ENCODE measurements around the gene GBA2.

GRCh38 chr9:35771943-35772342 lies 22.9 kb upstream of the GBA2 start:
- TF ChIP-seq POLR2AphosphoS5 (IDR thresholded peaks at IDR 0.05; ENCODE audit: low read depth, low read length) (no peak), JUND (IDR thresholded peaks at IDR 0.05) (no peak), CTCF (IDR thresholded peaks at IDR 0.05) (no peak), REST (IDR thresholded peaks at IDR 0.05; ENCODE audit: low read depth, low read length) (no peak), SMC3 (IDR thresholded peaks at IDR 0.05; ENCODE audit: low read depth, low read length) (no peak), EP300 (IDR thresholded peaks at IDR 0.05; ENCODE audit: borderline replicate concordance in 1 of 2, low read depth in 1 of 2, low read length in 1 of 2) (no peak)

Data from SK-N-SH (cell line).